GM12878 (cell line): ENCODE results near the gene LGALS3. TPM values are rescaled to one million over a fixed set of nuclear protein-coding genes. Genes with fewer than 3 reads are reported as not detected.

Experiments used
- ATAC-seq: fragments of 200-7000 bp; cut with Tn5 transposase; 3 replicates; pipeline ENCODE4 v1.9.1; 2020; ENCODE audit warnings: mild to moderate bottlenecking, moderate library complexity
- BruUV-seq: library from RNA; stranded (reverse); fragments of 400-500 nt; replicated peaks from 2 replicates; lab custom pipeline; 2021; lab: Mats Ljungman, UMichigan
- CTCF ChIA-PET: fragments of 300-600 bp; sonication (Branson Sonifier 250); formaldehyde crosslinking; extraction: SDS; loops from one replicate; lab custom pipeline; 2021; ENCODE audit warnings: inconsistent platforms; lab: Yijun Ruan, JAX
- POLR2A ChIA-PET: fragments of 350-600 bp; formaldehyde crosslinking; extraction: SDS; loops from one replicate; lab custom pipeline; 2021; ENCODE audit warnings: inconsistent platforms; lab: Charles Lee
- RAD21 ChIA-PET: fragments of 300-600 bp; sonication (Branson Sonifier 250); formaldehyde crosslinking; loops from one replicate; lab custom pipeline; 2023; ENCODE audit warnings: antibody characterized with exemption; ENCODE audit not compliant: unreplicated experiment; lab: Charles Lee
- SMC1A ChIA-PET: fragments of 300-600 bp; sonication (Branson Sonifier 250); formaldehyde crosslinking; loops from one replicate; lab custom pipeline; 2023; ENCODE audit not compliant: unreplicated experiment, uncharacterized antibody; lab: Charles Lee
- DNase-seq: peaks from one replicate; pipeline ENCODE4 v3.0.0-alpha.2; 2011; ENCODE audit warnings: low read depth, low spot score
- FAIRE-seq: peaks from 3 replicates; lab custom pipeline; 2011; peaks lifted over from hg19 to GRCh38; lab: Jason Lieb, UNC
- H2AFZ ChIP-seq: 2 replicates; pipeline ENCODE4 v1.6.0; 2011; ENCODE audit warnings: low read depth, low read length, control low read depth; ENCODE audit not compliant: control insufficient read depth
- H3K27ac ChIP-seq: 2 replicates; pipeline ENCODE4 v1.5.1; 2011; ENCODE audit warnings: control low read depth; ENCODE audit not compliant: control insufficient read depth, insufficient read depth
- H3K27me3 ChIP-seq, 2 experiments: replicated peaks in 1 of 2; 2 replicates each; pipeline versions ENCODE4 v1.6.0 to v1.6.1; 2011; ENCODE audit warnings: low read length in 1 of 2; ENCODE audit not compliant: control insufficient read depth in 2 of 2, insufficient read depth in 2 of 2
- H3K36me3 ChIP-seq, 2 experiments: 2 replicates each; pipeline ENCODE4 v1.5.1; 2011; ENCODE audit warnings: low read length in 1 of 2; ENCODE audit not compliant: control insufficient read depth in 2 of 2, insufficient read depth in 2 of 2
- H3K4me1 ChIP-seq: 2 replicates; pipeline ENCODE4 v1.6.1; 2011; ENCODE audit warnings: mild to moderate bottlenecking, low read length, moderate library complexity, mixed read lengths; ENCODE audit not compliant: control insufficient read depth, insufficient read depth
- H3K4me2 ChIP-seq: 2 replicates; pipeline ENCODE4 v1.6.0; 2011; ENCODE audit warnings: control low read depth; ENCODE audit not compliant: control insufficient read depth, insufficient read depth
- H3K4me3 ChIP-seq: fragments of 200-600 bp; sonication (generic); 2 replicates; pipeline ENCODE4 v1.5.1; 2016
- H3K79me2 ChIP-seq: 2 replicates; pipeline ENCODE4 v1.6.0; 2011; ENCODE audit warnings: low read length; ENCODE audit not compliant: control insufficient read depth, insufficient read depth
- H3K9ac ChIP-seq: 2 replicates; pipeline ENCODE4 v1.8.0; 2011; ENCODE audit warnings: low read length, control low read depth, mixed read lengths; ENCODE audit not compliant: control insufficient read depth, insufficient read depth
- H3K9me3 ChIP-seq: replicated peaks from 3 replicates; pipeline ENCODE4 v1.5.1; 2011; ENCODE audit warnings: mild to moderate bottlenecking, low read length; ENCODE audit not compliant: control insufficient read depth, insufficient read depth
- H4K20me1 ChIP-seq: 2 replicates; pipeline ENCODE4 v1.6.0; 2011; ENCODE audit not compliant: control insufficient read depth, insufficient read depth
- HDAC2 ChIP-seq: fragments of 200-600 bp; sonication (generic); IDR thresholded peaks from 2 replicates; pipeline ENCODE4 v1.6.1; 2017
- MLLT1 ChIP-seq: fragments of 450-650 bp; IDR thresholded peaks from 2 replicates; pipeline ENCODE4 v1.6.1; 2016; ENCODE audit warnings: mild to moderate bottlenecking
- POLR2AphosphoS5 ChIP-seq: IDR thresholded peaks from 2 replicates; pipeline ENCODE4 v1.6.1; 2011; ENCODE audit warnings: mild to moderate bottlenecking, low read length, inconsistent platforms
- RB1 ChIP-seq: fragments of 450-650 bp; formaldehyde crosslinking; IDR thresholded peaks from 2 replicates; pipeline ENCODE4 v1.6.1; 2017; ENCODE audit warnings: mild to moderate bottlenecking, borderline replicate concordance
- SIN3A ChIP-seq: IDR thresholded peaks from 2 replicates; pipeline ENCODE4 v1.6.1; 2012; ENCODE audit warnings: low read depth, low read length, improper control_type of control experiment
- SP1 ChIP-seq: IDR thresholded peaks from one replicate; pipeline ENCODE4 v1.6.1; 2011; ENCODE audit warnings: low read depth, low read length
- ZBED1 ChIP-seq: IDR thresholded peaks from 2 replicates; pipeline ENCODE4 v1.6.1; 2016; ENCODE audit warnings: borderline replicate concordance
- WGBS: methylation state at CpG from one replicate; pipeline ENCODE4 v1.1.6; 2016; ENCODE audit warnings: low lambda C conversion rate; ENCODE audit not compliant: insufficient replicate concordance, insufficient coverage; ENCODE audit errors: missing lambda C conversion rate; 5-methylcytosine and 5-hydroxymethylcytosine counted together
- in situ Hi-C: fragments of 300-500 bp; cut with MboI; formaldehyde crosslinking; loops from 9 replicates; pipeline ENCODE4 v1.14.3; 2018; ENCODE audit warnings: mixed read lengths
- intact Hi-C: fragments of 100-400 bp; cut with micrococcal nuclease; formaldehyde crosslinking; loops from one replicate; pipeline ENCODE4 v1.14.2; 2022; ENCODE audit not compliant: unreplicated experiment
- polyA plus RNA-seq, 11 experiments: library from polyadenylated mRNA; depleted of rRNA in 4 of 11; unstranded in 6 of 11; stranded (reverse) in 5 of 11; fragments of >200 nt; fragmentation: Nextera tagmentation in 4 of 11; fragmentation: Illumina TruSeq in 1 of 11; extraction: Ambion mirVana in 4 of 11; extraction: Trizol in 1 of 11; gene quantifications; 1 replicate in 1 of 11; 2 replicates in 10 of 11; pipeline versions ENCODE4 v1.2.1 to v1.2.3, GENCODE V29; 2011 to 2016; ENCODE audit warnings: inconsistent platforms in 2 of 11, missing spikeins in 2 of 11, low read depth in 1 of 11
- total RNA-seq, 4 experiments: library from RNA; depleted of rRNA in 3 of 4; stranded (reverse); fragments of >200 nt in 3 of 4; fragmentation: Illumina TruSeq in 1 of 4; extraction: Trizol in 1 of 4; gene quantifications; 2 replicates each; pipeline versions ENCODE4 v1.2.1 to v1.2.3, GENCODE V29; 2013 to 2021
- TF ChIP-seq, protein P1 (sequence below): fragments of 450-650 bp; formaldehyde crosslinking; IDR thresholded peaks from 2 replicates; pipeline ENCODE4 v1.4.0; 2020; ENCODE audit warnings: mild to moderate bottlenecking, moderate library complexity

Gene LGALS3
- total and polyA plus RNA-seq, 10 of the 15 experiments (the other 5 are each of a cell fraction or from before 2014, with no cell fraction given) = 1.5 to 34.2 (median 18.4) TPM

DNA sequence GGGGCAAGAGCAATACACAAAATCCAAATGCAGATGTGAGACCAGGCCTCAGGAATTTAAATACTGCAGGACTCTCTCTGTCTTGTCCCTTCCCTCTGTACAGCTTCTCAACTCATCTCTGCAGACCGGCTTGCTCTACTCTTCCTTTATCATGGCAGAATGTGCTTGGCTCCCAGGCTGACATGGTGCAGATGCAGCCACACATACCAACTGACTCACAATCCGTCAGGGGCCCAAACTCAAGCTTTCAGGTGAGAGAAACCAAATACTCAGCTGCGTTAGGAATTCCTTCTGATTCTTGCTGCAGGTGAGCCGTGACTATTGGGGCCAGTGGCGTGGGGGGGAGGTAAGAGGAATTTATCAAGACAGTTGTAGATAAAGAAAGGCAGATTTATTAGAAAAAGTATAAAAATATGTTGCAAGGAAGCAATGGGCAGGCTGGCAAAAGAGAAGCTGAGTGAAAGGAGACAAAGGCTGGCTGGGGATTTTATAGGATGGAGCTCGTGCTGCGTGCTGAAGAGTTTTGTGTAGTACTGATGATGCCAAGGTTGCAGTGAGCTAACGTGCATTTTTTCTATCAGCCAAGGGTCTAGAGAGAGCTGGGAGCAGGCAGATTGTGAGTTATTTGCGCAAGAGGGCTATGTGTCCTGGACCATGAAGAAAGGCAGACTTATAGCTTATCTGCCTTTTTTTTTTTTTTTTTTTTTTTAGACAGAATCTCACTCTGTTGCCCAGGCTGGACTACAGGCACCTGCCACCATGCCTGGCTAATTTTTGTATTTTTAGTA, 5.0 kb upstream of the LGALS3 start:
- BruUV-seq = no TSS peak
- SMC1A ChIA-PET = interaction anchor here (1.0 kb wide), 1 partner anchor 26 kb away, joined by 5 read pairs; no protein-coding TSS in a partner anchor
- intact Hi-C loops = no loop called here
- FAIRE-seq (no peak), DNase-seq (no peak), ATAC-seq (no peak)
- H3K9ac ChIP-seq = no peak overlapping the region
- H4K20me1 ChIP-seq = no peaks in the 10 kb centered on the region
- H3K79me2 ChIP-seq = no peaks in the 10 kb centered on the region
- 87% methylated on average over 9 of the region's 9 CpGs for WGBS
- no peaks in the 10 kb centered on the region for H3K27me3 ChIP-seq
- H3K4me2 ChIP-seq = no peak overlapping the region
- RAD21 ChIA-PET = no interaction called here
- no peak overlapping the region for H2AFZ ChIP-seq
- H3K9me3 ChIP-seq = no peaks in the 10 kb centered on the region
- CTCF ChIA-PET = interaction anchor here (0.9 kb wide), 1 partner anchor 17 kb away, joined by 3 read pairs; no protein-coding TSS in a partner anchor
- H3K4me1 ChIP-seq = peaks cover 6% of the 10 kb centered on the region; the same call in 1 of the 2 replicates
- no peak overlapping the region for H3K27ac ChIP-seq
- no peak for TF ChIP-seq SIN3A
- TF ChIP-seq SP1 = no peak
- TF ChIP-seq MLLT1 = no peak
- TF ChIP-seq, protein P1, sequence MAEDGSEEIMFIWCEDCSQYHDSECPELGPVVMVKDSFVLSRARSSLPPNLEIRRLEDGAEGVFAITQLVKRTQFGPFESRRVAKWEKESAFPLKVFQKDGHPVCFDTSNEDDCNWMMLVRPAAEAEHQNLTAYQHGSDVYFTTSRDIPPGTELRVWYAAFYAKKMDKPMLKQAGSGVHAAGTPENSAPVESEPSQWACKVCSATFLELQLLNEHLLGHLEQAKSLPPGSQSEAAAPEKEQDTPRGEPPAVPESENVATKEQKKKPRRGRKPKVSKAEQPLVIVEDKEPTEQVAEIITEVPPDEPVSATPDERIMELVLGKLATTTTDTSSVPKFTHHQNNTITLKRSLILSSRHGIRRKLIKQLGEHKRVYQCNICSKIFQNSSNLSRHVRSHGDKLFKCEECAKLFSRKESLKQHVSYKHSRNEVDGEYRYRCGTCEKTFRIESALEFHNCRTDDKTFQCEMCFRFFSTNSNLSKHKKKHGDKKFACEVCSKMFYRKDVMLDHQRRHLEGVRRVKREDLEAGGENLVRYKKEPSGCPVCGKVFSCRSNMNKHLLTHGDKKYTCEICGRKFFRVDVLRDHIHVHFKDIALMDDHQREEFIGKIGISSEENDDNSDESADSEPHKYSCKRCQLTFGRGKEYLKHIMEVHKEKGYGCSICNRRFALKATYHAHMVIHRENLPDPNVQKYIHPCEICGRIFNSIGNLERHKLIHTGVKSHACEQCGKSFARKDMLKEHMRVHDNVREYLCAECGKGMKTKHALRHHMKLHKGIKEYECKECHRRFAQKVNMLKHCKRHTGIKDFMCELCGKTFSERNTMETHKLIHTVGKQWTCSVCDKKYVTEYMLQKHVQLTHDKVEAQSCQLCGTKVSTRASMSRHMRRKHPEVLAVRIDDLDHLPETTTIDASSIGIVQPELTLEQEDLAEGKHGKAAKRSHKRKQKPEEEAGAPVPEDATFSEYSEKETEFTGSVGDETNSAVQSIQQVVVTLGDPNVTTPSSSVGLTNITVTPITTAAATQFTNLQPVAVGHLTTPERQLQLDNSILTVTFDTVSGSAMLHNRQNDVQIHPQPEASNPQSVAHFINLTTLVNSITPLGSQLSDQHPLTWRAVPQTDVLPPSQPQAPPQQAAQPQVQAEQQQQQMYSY (CRISPR knock-in tag) = no peak
- TF ChIP-seq POLR2AphosphoS5 = no peak
- no peak for TF ChIP-seq ZBED1
- no peak for TF ChIP-seq HDAC2
- TF ChIP-seq RB1 = no peak
- no peaks in the 10 kb centered on the region for H3K36me3 ChIP-seq
- in situ Hi-C loops = no loop called here
- H3K4me3 ChIP-seq = no peak overlapping the region
- POLR2A ChIA-PET = interaction anchor here (0.6 to 2.6 kb wide), 3 partner anchors 11 to 60 kb away, joined by 3 to 10 read pairs (median 4); no protein-coding TSS in a partner anchor
